NCI-H510A (cell line): Measurements from ENCODE around the gene RXFP4.

Experiments
- DNase-seq: peaks from one replicate; lab custom pipeline; 2025; lab: John Stamatoyannopoulos, UW

RXFP4 gene

GRCh38 chr1:155931332-155932038, 10.0 kb upstream of the RXFP4 start:
- no peak for DNase-seq

- no peak for DNase-seq
Observed at GRCh38 chr1:155932081-155932480, 9.4 kb upstream of the RXFP4 start.

- no peak for DNase-seq
Observed at GRCh38 chr1:155932487-155932886, 9.0 kb upstream of the RXFP4 start.

GRCh38 chr1:155933591-155934096, 7.8 kb upstream of the RXFP4 start:
- DNase-seq, result no peak

GRCh38 chr1:155934097-155934935, 7.1 kb upstream of the RXFP4 start, which contains the start of gene KHDC4:
TSS of gene KHDC4 (minus strand) at chr1:155934413. CDS start at chr1:155934373, 40 bp downstream.
- DNase-seq, result peak; percentile 97

GRCh38 chr1:155934936-155935590, 6.4 kb upstream of the RXFP4 start:
- no peak for DNase-seq

GRCh38 chr1:155938220-155938627, 3.2 kb upstream of the RXFP4 start:
- no peak for DNase-seq

GRCh38 chr1:155940482-155940992, 901 bp upstream of the RXFP4 start:
- no peak for DNase-seq

GRCh38 chr1:155941845-155942531, 550 bp downstream of the RXFP4 start:
- DNase-seq, result no peak

- DNase-seq, result no peak
Observed at GRCh38 chr1:155942578-155943141, 1.2 kb downstream of the RXFP4 start.

GRCh38 chr1:155944444-155944799, 3.0 kb downstream of the RXFP4 start:
- DNase-seq, result peak; percentile 49

- DNase-seq, result no peak
Observed at GRCh38 chr1:155946633-155947219, 5.3 kb downstream of the RXFP4 start.

- DNase-seq, result no peak
Observed at GRCh38 chr1:155947292-155947691, 5.9 kb downstream of the RXFP4 start.

- no peak for DNase-seq
Observed at GRCh38 chr1:155947741-155948140, 6.3 kb downstream of the RXFP4 start.

GRCh38 chr1:155950829-155951228, 9.4 kb downstream of the RXFP4 start:
- no peak for DNase-seq

GRCh38 chr1:155951753-155952504, 10.5 kb downstream of the RXFP4 start:
- no peak for DNase-seq

- DNase-seq, result no peak
Observed at GRCh38 chr1:155952505-155952890, 11.1 kb downstream of the RXFP4 start.

GRCh38 chr1:155954645-155955044, 13.2 kb downstream of the RXFP4 start:
- DNase-seq, result no peak

- no peak for DNase-seq
Observed at GRCh38 chr1:155957411-155957915, 16.0 kb downstream of the RXFP4 start.
